Measurements from ENCODE around the gene BNC2.

DNA sequence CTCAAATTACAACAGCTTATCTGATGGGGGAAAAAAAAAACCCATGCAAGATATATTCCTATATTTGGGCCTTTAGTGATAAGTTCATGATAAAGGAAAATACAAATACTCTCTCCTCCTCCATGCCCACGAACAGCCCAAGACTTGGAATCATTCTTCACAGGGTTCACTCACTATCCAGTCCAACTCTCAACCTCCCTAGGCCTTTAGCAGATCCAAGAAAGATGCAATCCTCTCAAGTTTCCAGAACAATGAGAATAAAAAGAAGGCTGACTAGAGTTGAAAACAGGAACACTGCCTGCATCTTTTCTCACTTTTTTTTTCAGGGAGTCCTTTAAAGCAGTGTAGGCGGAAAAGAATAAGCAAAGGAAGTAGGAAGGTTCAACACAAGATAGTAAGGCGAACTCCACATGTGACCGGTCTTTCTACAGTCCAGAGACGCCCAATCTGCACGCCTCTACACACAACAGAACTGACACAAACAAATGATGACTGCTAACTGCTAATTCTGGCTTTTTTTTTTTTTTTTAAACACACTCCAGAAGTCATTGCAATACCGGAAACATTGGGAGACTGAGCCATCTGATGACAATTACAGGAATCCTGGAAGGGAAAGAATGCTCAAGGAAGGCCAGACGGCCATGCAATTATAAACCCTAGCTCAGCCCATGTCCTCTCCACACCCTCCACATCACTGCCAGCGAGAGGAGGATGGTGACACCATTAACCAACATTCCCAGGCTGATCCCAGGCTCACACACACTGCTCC, 75.4 kb downstream of the BNC2 start:
- TF ChIP-seq, protein P1, sequence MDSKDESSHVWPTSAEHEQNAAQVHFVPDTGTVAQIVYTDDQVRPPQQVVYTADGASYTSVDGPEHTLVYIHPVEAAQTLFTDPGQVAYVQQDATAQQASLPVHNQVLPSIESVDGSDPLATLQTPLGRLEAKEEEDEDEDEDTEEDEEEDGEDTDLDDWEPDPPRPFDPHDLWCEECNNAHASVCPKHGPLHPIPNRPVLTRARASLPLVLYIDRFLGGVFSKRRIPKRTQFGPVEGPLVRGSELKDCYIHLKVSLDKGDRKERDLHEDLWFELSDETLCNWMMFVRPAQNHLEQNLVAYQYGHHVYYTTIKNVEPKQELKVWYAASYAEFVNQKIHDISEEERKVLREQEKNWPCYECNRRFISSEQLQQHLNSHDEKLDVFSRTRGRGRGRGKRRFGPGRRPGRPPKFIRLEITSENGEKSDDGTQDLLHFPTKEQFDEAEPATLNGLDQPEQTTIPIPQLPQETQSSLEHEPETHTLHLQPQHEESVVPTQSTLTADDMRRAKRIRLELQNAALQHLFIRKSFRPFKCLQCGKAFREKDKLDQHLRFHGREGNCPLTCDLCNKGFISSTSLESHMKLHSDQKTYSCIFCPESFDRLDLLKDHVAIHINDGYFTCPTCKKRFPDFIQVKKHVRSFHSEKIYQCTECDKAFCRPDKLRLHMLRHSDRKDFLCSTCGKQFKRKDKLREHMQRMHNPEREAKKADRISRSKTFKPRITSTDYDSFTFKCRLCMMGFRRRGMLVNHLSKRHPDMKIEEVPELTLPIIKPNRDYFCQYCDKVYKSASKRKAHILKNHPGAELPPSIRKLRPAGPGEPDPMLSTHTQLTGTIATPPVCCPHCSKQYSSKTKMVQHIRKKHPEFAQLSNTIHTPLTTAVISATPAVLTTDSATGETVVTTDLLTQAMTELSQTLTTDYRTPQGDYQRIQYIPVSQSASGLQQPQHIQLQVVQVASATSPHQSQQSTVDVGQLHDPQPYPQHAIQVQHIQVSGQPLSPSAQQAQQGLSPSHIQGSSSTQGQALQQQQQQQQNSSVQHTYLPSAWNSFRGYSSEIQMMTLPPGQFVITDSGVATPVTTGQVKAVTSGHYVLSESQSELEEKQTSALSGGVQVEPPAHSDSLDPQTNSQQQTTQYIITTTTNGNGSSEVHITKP (tag by site-specific recombination; IDR thresholded peaks at IDR 0.05) = no peak
- TF ChIP-seq ZNF184 (tag by site-specific recombination; IDR thresholded peaks at IDR 0.05) (no peak), ZXDB (tag by site-specific recombination; IDR thresholded peaks at IDR 0.05) (no peak), ZNF777 (tag by site-specific recombination; IDR thresholded peaks at IDR 0.05; ENCODE audit: borderline replicate concordance) (no peak), HOXA7 (CRISPR knock-in tag; IDR thresholded peaks at IDR 0.05; ENCODE audit: borderline replicate concordance) (no peak), ZNF664 (tag by site-specific recombination; IDR thresholded peaks at IDR 0.05) (no peak), TRIM28 (IDR thresholded peaks at IDR 0.05; ENCODE audit: borderline replicate concordance, low read length) (no peak), ZNF23 (tag by site-specific recombination; IDR thresholded peaks at IDR 0.05; ENCODE audit: borderline replicate concordance) (no peak)
- TF ChIP-seq, protein P2, sequence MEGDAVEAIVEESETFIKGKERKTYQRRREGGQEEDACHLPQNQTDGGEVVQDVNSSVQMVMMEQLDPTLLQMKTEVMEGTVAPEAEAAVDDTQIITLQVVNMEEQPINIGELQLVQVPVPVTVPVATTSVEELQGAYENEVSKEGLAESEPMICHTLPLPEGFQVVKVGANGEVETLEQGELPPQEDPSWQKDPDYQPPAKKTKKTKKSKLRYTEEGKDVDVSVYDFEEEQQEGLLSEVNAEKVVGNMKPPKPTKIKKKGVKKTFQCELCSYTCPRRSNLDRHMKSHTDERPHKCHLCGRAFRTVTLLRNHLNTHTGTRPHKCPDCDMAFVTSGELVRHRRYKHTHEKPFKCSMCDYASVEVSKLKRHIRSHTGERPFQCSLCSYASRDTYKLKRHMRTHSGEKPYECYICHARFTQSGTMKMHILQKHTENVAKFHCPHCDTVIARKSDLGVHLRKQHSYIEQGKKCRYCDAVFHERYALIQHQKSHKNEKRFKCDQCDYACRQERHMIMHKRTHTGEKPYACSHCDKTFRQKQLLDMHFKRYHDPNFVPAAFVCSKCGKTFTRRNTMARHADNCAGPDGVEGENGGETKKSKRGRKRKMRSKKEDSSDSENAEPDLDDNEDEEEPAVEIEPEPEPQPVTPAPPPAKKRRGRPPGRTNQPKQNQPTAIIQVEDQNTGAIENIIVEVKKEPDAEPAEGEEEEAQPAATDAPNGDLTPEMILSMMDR (tag by site-specific recombination; IDR thresholded peaks at IDR 0.05) = no peak

All from HEK293 (cell line).